ENCODE measurements around the gene POR. TPM values are rescaled to one million over a fixed set of nuclear protein-coding genes. Genes with fewer than 3 reads are reported as not detected.
A peak's percentile ranks its signal among the peaks of the same experiment; 100 is the strongest.

Gene POR
- total and polyA plus RNA-seq, 2 of the 13 experiments (the other 11 are each of a cell fraction or from before 2014, with no cell fraction given): 145 to 266 TPM

GRCh38 chr7:75906991-75907667, 7.8 kb upstream of the POR start (continued):
- no peak; the same call in 1 of the 2 replicates for TF ChIP-seq MNT (IDR thresholded peaks at IDR 0.05)
- TF ChIP-seq ZBTB1 (CRISPR knock-in tag; IDR thresholded peaks at IDR 0.05; ENCODE audit: borderline replicate concordance): no peak
- no peak for TF ChIP-seq CERS6 (CRISPR knock-in tag; IDR thresholded peaks at IDR 0.05)
- TF ChIP-seq SYNCRIP (IDR thresholded peaks at IDR 0.05; ENCODE audit: insufficient read depth, low read depth, low read length): no peak
- peak; percentile 84 for TF ChIP-seq MIXL1 (CRISPR knock-in tag; IDR thresholded peaks at IDR 0.05)
- TF ChIP-seq TFE3 (CRISPR knock-in tag; IDR thresholded peaks at IDR 0.05): peak; percentile 33; the same call in 1 of the 2 replicates
- no peak for TF ChIP-seq CC2D1A (CRISPR knock-in tag; IDR thresholded peaks at IDR 0.05)
- TF ChIP-seq ZNF605 (CRISPR knock-in tag; IDR thresholded peaks at IDR 0.05): peak; percentile 60; the same call in 1 of the 2 replicates
- TF ChIP-seq RAD21 (CRISPR knock-in tag; IDR thresholded peaks at IDR 0.05): no peak
- 0 out of 2 replicates have a peak, but pooled peaks have one; percentile 17 for TF ChIP-seq TOE1 (CRISPR knock-in tag; IDR thresholded peaks at IDR 0.05)
- 0 out of 2 replicates have a peak, but pooled peaks have one; percentile 13 for TF ChIP-seq ZNF331 (CRISPR knock-in tag; IDR thresholded peaks at IDR 0.05)
- peak; percentile 39; the same call in 1 of the 2 replicates for TF ChIP-seq NFKBIZ (CRISPR knock-in tag; IDR thresholded peaks at IDR 0.05)
- TF ChIP-seq SIN3A (IDR thresholded peaks at IDR 0.05; ENCODE audit: borderline replicate concordance, low read depth, low read length): 0 out of 2 replicates have a peak, but pooled peaks have one; percentile 45
- no peak for TF ChIP-seq FUBP1 (CRISPR knock-in tag; IDR thresholded peaks at IDR 0.05; ENCODE audit: borderline replicate concordance)
- no peak for TF ChIP-seq PBX3 (CRISPR knock-in tag; IDR thresholded peaks at IDR 0.05; ENCODE audit: borderline replicate concordance)
- TF ChIP-seq HOXA3 (CRISPR knock-in tag; IDR thresholded peaks at IDR 0.05): peak; percentile 87
- no peak for TF ChIP-seq ZNF556 (CRISPR knock-in tag; IDR thresholded peaks at IDR 0.05; ENCODE audit: borderline replicate concordance)
- TF ChIP-seq PRDM10 (CRISPR knock-in tag; IDR thresholded peaks at IDR 0.05; ENCODE audit: low read depth): peak; percentile 91; the same call in 1 of the 2 replicates
